C4-2B (cell line): ENCODE measurements around the gene PLAC1.

Experiments used
- ZFX ChIP-seq: fragments of 450-650 bp; IDR thresholded peaks from 2 replicates; pipeline ENCODE4 v1.6.1; 2017
- TF ChIP-seq, protein P1 (sequence below): fragments of 450-650 bp; conservative IDR thresholded peaks from 2 replicates; pipeline ENCODE4 v1.5.1; 2017; ENCODE audit warnings: mild to moderate bottlenecking

DNA sequence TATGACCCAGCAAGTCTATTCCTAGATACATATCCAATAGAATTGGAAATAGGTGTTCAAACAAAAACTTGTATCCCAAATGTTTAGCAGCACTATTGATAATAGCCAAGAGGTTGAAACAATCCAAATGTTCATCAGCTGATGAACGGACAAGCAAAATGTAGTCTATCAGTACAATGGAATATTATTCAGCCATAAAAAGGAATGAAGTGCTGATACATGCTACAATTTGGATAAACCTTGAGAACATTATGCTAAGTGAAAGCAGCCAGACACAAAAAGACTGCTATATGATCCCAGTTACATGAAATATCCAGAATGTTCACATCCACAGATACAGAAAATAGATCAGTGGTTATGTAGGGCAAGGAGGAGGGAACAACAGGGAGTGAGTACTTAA lies 50.1 kb downstream of the PLAC1 start:
- TF ChIP-seq, protein P1, sequence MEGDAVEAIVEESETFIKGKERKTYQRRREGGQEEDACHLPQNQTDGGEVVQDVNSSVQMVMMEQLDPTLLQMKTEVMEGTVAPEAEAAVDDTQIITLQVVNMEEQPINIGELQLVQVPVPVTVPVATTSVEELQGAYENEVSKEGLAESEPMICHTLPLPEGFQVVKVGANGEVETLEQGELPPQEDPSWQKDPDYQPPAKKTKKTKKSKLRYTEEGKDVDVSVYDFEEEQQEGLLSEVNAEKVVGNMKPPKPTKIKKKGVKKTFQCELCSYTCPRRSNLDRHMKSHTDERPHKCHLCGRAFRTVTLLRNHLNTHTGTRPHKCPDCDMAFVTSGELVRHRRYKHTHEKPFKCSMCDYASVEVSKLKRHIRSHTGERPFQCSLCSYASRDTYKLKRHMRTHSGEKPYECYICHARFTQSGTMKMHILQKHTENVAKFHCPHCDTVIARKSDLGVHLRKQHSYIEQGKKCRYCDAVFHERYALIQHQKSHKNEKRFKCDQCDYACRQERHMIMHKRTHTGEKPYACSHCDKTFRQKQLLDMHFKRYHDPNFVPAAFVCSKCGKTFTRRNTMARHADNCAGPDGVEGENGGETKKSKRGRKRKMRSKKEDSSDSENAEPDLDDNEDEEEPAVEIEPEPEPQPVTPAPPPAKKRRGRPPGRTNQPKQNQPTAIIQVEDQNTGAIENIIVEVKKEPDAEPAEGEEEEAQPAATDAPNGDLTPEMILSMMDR: no peak
- TF ChIP-seq ZFX: no peak
